Measurements from ENCODE around the gene WDFY4.

Gene WDFY4

GRCh38 chr10:48906841-48907240 lies 222.2 kb downstream of the WDFY4 start:
- no peaks in the 10 kb centered on the region for H3K9me3 ChIP-seq (ENCODE audit: control insufficient read depth, low read length)
- no peak overlapping the region for H3K27ac ChIP-seq

GRCh38 chr10:48907730-48908129 lies 223.1 kb downstream of the WDFY4 start:
- TF ChIP-seq CTCF (IDR thresholded peaks at IDR 0.05): no peak
- H3K4me2 ChIP-seq (ENCODE audit: low read length): no peak overlapping the region

More at GRCh38 chr10:48906841-48907240, 222.2 kb downstream of the WDFY4 start:
- no peaks in the 10 kb centered on the region for H3K27me3 ChIP-seq (ENCODE audit: control insufficient read depth, insufficient read depth, low read length)
- H3K4me3 ChIP-seq (ENCODE audit: low read depth, low read length): no peak overlapping the region
- no peaks in the 10 kb centered on the region for H3K4me1 ChIP-seq
- H3K36me3 ChIP-seq (ENCODE audit: control insufficient read depth, insufficient read depth, low read length): no peaks in the 10 kb centered on the region
- no peak overlapping the region for H3K9ac ChIP-seq
- H2AFZ ChIP-seq: no peak overlapping the region
- no peak overlapping the region for H3K4me2 ChIP-seq (ENCODE audit: low read length)
- no peak for TF ChIP-seq CTCF (IDR thresholded peaks at IDR 0.05)
- no peaks in the 10 kb centered on the region for H3K79me2 ChIP-seq

GRCh38 chr10:48910548-48910947 lies 225.9 kb downstream of the WDFY4 start:
- no peaks in the 10 kb centered on the region for H3K36me3 ChIP-seq (ENCODE audit: control insufficient read depth, insufficient read depth, low read length)
- no peaks in the 10 kb centered on the region for H3K27me3 ChIP-seq (ENCODE audit: control insufficient read depth, insufficient read depth, low read length)
- no peak overlapping the region for H3K4me2 ChIP-seq (ENCODE audit: low read length)
- no peak overlapping the region for H2AFZ ChIP-seq
- H3K9me3 ChIP-seq (ENCODE audit: control insufficient read depth, low read length): no peaks in the 10 kb centered on the region
- no peak overlapping the region for H3K4me3 ChIP-seq (ENCODE audit: low read depth, low read length)
- no peak for TF ChIP-seq CTCF (IDR thresholded peaks at IDR 0.05)
- no peaks in the 10 kb centered on the region for H3K79me2 ChIP-seq
- no peaks in the 10 kb centered on the region for H3K4me1 ChIP-seq
- H3K9ac ChIP-seq: no peak overlapping the region
- H3K27ac ChIP-seq: no peak overlapping the region

More at GRCh38 chr10:48907730-48908129, 223.1 kb downstream of the WDFY4 start:
- H3K4me1 ChIP-seq: no peaks in the 10 kb centered on the region
- H3K27me3 ChIP-seq (ENCODE audit: control insufficient read depth, insufficient read depth, low read length): no peaks in the 10 kb centered on the region
- no peaks in the 10 kb centered on the region for H3K79me2 ChIP-seq
- no peak overlapping the region for H2AFZ ChIP-seq
- H3K9me3 ChIP-seq (ENCODE audit: control insufficient read depth, low read length): no peaks in the 10 kb centered on the region
- H3K27ac ChIP-seq: no peak overlapping the region
- no peak overlapping the region for H3K4me3 ChIP-seq (ENCODE audit: low read depth, low read length)
- no peak overlapping the region for H3K9ac ChIP-seq
- H3K36me3 ChIP-seq (ENCODE audit: control insufficient read depth, insufficient read depth, low read length): no peaks in the 10 kb centered on the region

- Histone ChIP-seq H3K4me2 (ENCODE audit: low read length) (no peak overlapping the region), H3K36me3 (ENCODE audit: control insufficient read depth, insufficient read depth, low read length) (no peaks in the 10 kb centered on the region), H3K9me3 (ENCODE audit: control insufficient read depth, low read length) (no peaks in the 10 kb centered on the region), H3K9ac (no peak overlapping the region), H3K4me3 (ENCODE audit: low read depth, low read length) (no peak overlapping the region), H3K27ac (no peak overlapping the region), H2AFZ (no peak overlapping the region), H3K4me1 (no peaks in the 10 kb centered on the region), H3K27me3 (ENCODE audit: control insufficient read depth, insufficient read depth, low read length) (no peaks in the 10 kb centered on the region), H3K79me2 (no peaks in the 10 kb centered on the region)
- TF ChIP-seq CTCF (IDR thresholded peaks at IDR 0.05): no peak
Observed at GRCh38 chr10:48913674-48914073, 229.0 kb downstream of the WDFY4 start.

- Histone ChIP-seq H3K4me1 (no peaks in the 10 kb centered on the region), H3K79me2 (no peaks in the 10 kb centered on the region), H3K9ac (no peak overlapping the region), H3K27ac (no peak overlapping the region), H2AFZ (no peak overlapping the region), H3K4me2 (ENCODE audit: low read length) (no peak overlapping the region), H3K27me3 (ENCODE audit: control insufficient read depth, insufficient read depth, low read length) (no peaks in the 10 kb centered on the region), H3K9me3 (ENCODE audit: control insufficient read depth, low read length) (no peaks in the 10 kb centered on the region), H3K4me3 (ENCODE audit: low read depth, low read length) (no peak overlapping the region), H3K36me3 (ENCODE audit: control insufficient read depth, insufficient read depth, low read length) (no peaks in the 10 kb centered on the region)
- no peak for TF ChIP-seq CTCF (IDR thresholded peaks at IDR 0.05)
Observed at GRCh38 chr10:48923748-48924147, 239.1 kb downstream of the WDFY4 start.
